PC-3 (cell line): Measurements from ENCODE around the gene SLC24A2. TPM values are rescaled to one million over a fixed set of nuclear protein-coding genes. Genes with fewer than 3 reads are reported as not detected.

Experiments used
- ATAC-seq: fragments of 200-7000 bp; cut with Tn5 transposase; 2 replicates; pipeline ENCODE4 v1.9.1; 2020; ENCODE audit warnings: mild to moderate bottlenecking, moderate library complexity
- BruUV-seq: library from RNA; stranded (reverse); fragments of 400-500 nt; replicated peaks from 2 replicates; lab custom pipeline; 2021; lab: Mats Ljungman, UMichigan
- CTCF ChIA-PET: fragments of 300-600 bp; sonication (Branson Sonifier 250); formaldehyde crosslinking; loops from one replicate; lab custom pipeline; 2022; ENCODE audit warnings: antibody characterized with exemption; lab: Charles Lee
- POLR2A ChIA-PET: fragments of 300-600 bp; sonication (Branson Sonifier 250); formaldehyde crosslinking; loops from one replicate; lab custom pipeline; 2022; ENCODE audit warnings: antibody characterized with exemption; ENCODE audit not compliant: unreplicated experiment; lab: Charles Lee
- DNase-seq: peaks from one replicate; pipeline ENCODE4 v3.0.0-alpha.2; 2015
- H2AFZ ChIP-seq: fragments of 300-600 bp; sonication (generic); 2 replicates; pipeline ENCODE4 v1.6.0; 2016; ENCODE audit warnings: antibody characterized with exemption, low read length
- H3F3A ChIP-seq: fragments of 300-600 bp; sonication (generic); one replicate; pipeline ENCODE4 v1.6.0; 2017; ENCODE audit warnings: antibody characterized with exemption, low read length, control low read depth, mild to moderate bottlenecking; ENCODE audit not compliant: unreplicated experiment
- H3K27ac ChIP-seq: fragments of 300-600 bp; sonication (generic); 2 replicates; pipeline ENCODE4 v1.5.1; 2016; ENCODE audit warnings: mild to moderate bottlenecking, low read length
- H3K27me3 ChIP-seq: fragments of 300-600 bp; sonication (generic); 2 replicates; pipeline ENCODE4 v1.6.1; 2016; ENCODE audit warnings: low read length, mixed read lengths
- H3K36me3 ChIP-seq: fragments of 300-600 bp; sonication (generic); 2 replicates; pipeline ENCODE4 v1.6.1; 2016; ENCODE audit warnings: low read depth, mixed run types, low read length, mixed read lengths
- H3K4me1 ChIP-seq: fragments of 300-600 bp; sonication (generic); 2 replicates; pipeline ENCODE4 v1.5.1; 2016; ENCODE audit warnings: low read length; ENCODE audit not compliant: insufficient read depth
- H3K4me2 ChIP-seq: fragments of 300-600 bp; sonication (generic); 2 replicates; pipeline ENCODE4 v1.6.0; 2016; ENCODE audit warnings: low read length
- H3K4me3 ChIP-seq: fragments of 300-600 bp; sonication (generic); 2 replicates; pipeline ENCODE4 v1.5.1; 2016; ENCODE audit warnings: mild to moderate bottlenecking, low read length, mixed read lengths
- H3K79me2 ChIP-seq: fragments of 300-600 bp; sonication (generic); 2 replicates; pipeline ENCODE4 v1.6.1; 2017; ENCODE audit warnings: low read length, mixed read lengths
- H3K9ac ChIP-seq: fragments of 300-600 bp; sonication (generic); 2 replicates; pipeline ENCODE4 v1.6.0; 2016; ENCODE audit warnings: mild to moderate bottlenecking, low read length
- H3K9me2 ChIP-seq: fragments of 300-600 bp; sonication (generic); replicated peaks from 2 replicates; pipeline ENCODE4 v1.6.1; 2016; ENCODE audit warnings: mixed run types, low read length, mixed read lengths
- H3K9me3 ChIP-seq: fragments of 300-600 bp; sonication (generic); 2 replicates; pipeline ENCODE4 v1.6.1; 2016; ENCODE audit warnings: low read length, mixed read lengths
- H4K20me1 ChIP-seq: fragments of 300-600 bp; sonication (generic); 2 replicates; pipeline ENCODE4 v1.6.1; 2016; ENCODE audit warnings: low read length, mixed read lengths
- EZH2 ChIP-seq: fragments of 300-600 bp; sonication (generic); IDR thresholded peaks from one replicate; pipeline ENCODE4 v1.6.1; 2017; ENCODE audit warnings: antibody characterized with exemption, mild to moderate bottlenecking, low read length; ENCODE audit not compliant: unreplicated experiment
- EZH2phosphoT487 ChIP-seq: fragments of 300-600 bp; sonication (generic); IDR thresholded peaks from 2 replicates; pipeline ENCODE4 v1.6.1; 2018; ENCODE audit warnings: mild to moderate bottlenecking, antibody characterized with exemption, low read length, borderline replicate concordance
- intact Hi-C: fragments of 100-400 bp; cut with micrococcal nuclease; formaldehyde crosslinking; loops from 2 replicates; pipeline ENCODE4 v1.9.0; 2023
- total RNA-seq: library from RNA; depleted of rRNA; stranded (reverse); fragments of >200 nt; gene quantifications from 2 replicates; pipeline ENCODE4 v1.2.3, GENCODE V29; 2014
- TF ChIP-seq, protein P1 (sequence below): fragments of 300-600 bp; sonication (generic); conservative IDR thresholded peaks from 2 replicates; pipeline ENCODE4 v1.5.1; 2017; ENCODE audit warnings: antibody characterized with exemption, low read depth, mild to moderate bottlenecking, low read length

The SLC24A2 gene
- total RNA-seq, 1 experiment from 2014 or later: not detected

DNA sequence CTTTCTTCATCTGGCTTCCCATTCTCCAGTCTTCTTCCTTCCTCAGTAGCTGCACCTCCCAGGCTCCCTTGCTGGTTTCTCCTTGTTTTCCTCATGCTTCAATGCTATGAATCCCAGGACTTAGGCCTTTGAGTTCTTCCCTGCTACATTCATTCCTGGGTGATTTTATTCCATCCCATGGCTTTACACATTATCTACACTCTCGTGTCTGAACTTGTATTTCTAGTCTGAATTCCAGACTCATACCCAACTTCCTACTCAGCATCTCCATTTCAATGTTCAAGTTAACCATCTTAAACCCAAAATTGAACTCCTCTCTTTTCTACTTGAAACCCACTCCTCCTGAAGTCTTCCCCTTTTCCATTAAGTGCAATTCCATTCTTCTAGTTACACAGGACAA, 20.0 kb downstream of the SLC24A2 start:
- no TSS peak for BruUV-seq
- Histone ChIP-seq H3K9ac (no peak overlapping the region), H3K36me3 (no peaks in the 10 kb centered on the region), H3K4me2 (no peak overlapping the region), H3K9me3 (no peaks in the 10 kb centered on the region), H3K9me2 (no peaks in the 10 kb centered on the region), H4K20me1 (no peaks in the 10 kb centered on the region), H3K79me2 (no peaks in the 10 kb centered on the region), H3F3A (no peaks in the 10 kb centered on the region), H3K4me3 (no peak overlapping the region), H3K27me3 (peaks cover 16% of the 10 kb centered on the region), H3K4me1 (no peaks in the 10 kb centered on the region), H3K27ac (no peak overlapping the region), H2AFZ (no peak overlapping the region)
- TF ChIP-seq EZH2: no peak
- no peak for TF ChIP-seq EZH2phosphoT487
- TF ChIP-seq, protein P1, sequence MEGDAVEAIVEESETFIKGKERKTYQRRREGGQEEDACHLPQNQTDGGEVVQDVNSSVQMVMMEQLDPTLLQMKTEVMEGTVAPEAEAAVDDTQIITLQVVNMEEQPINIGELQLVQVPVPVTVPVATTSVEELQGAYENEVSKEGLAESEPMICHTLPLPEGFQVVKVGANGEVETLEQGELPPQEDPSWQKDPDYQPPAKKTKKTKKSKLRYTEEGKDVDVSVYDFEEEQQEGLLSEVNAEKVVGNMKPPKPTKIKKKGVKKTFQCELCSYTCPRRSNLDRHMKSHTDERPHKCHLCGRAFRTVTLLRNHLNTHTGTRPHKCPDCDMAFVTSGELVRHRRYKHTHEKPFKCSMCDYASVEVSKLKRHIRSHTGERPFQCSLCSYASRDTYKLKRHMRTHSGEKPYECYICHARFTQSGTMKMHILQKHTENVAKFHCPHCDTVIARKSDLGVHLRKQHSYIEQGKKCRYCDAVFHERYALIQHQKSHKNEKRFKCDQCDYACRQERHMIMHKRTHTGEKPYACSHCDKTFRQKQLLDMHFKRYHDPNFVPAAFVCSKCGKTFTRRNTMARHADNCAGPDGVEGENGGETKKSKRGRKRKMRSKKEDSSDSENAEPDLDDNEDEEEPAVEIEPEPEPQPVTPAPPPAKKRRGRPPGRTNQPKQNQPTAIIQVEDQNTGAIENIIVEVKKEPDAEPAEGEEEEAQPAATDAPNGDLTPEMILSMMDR: no peak
- CTCF ChIA-PET: no interaction called here
- intact Hi-C loops: no loop called here
- no peak for DNase-seq
- no peak for ATAC-seq
- POLR2A ChIA-PET: no interaction called here

DNA sequence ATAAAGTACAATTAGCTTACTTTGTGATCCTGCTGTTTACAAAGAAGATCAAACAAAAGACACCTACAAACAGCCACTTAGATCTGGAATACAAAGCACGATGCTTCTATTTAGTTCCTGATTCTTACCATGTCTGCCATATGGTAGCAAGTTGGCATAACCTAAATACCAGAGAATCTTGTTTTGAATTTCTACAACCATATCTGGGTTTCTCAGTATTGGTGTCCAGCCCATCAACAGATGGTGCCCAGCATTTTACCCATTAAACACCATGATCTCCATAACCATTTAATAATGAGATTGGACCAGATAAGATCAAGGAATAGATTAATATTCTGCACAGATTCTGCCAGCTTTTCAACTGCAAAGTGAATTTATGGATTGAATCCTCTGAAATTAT, 29.8 kb downstream of the SLC24A2 start:
- 0 out of 2 replicates have a peak, but pooled peaks cover under 1% of the 10 kb centered on the region for H3K27me3 ChIP-seq
- no peaks in the 10 kb centered on the region for H4K20me1 ChIP-seq
- intact Hi-C loops: no loop called here
- ATAC-seq: no peak
- H3K36me3 ChIP-seq: no peaks in the 10 kb centered on the region
- no peak overlapping the region for H3K9ac ChIP-seq
- H2AFZ ChIP-seq: no peak overlapping the region
- ChIA-PET POLR2A (no interaction called here), CTCF (no interaction called here)
- no peaks in the 10 kb centered on the region for H3K9me3 ChIP-seq
- H3K79me2 ChIP-seq: no peaks in the 10 kb centered on the region
- H3K27ac ChIP-seq: no peak overlapping the region
- no TSS peak for BruUV-seq
- TF ChIP-seq EZH2phosphoT487 (no peak), EZH2 (no peak)
- TF ChIP-seq, protein P1: no peak
- H3K9me2 ChIP-seq: no peaks in the 10 kb centered on the region
- H3F3A ChIP-seq: no peaks in the 10 kb centered on the region
- no peak overlapping the region for H3K4me3 ChIP-seq
- H3K4me1 ChIP-seq: no peaks in the 10 kb centered on the region
- H3K4me2 ChIP-seq: no peak overlapping the region
- DNase-seq: no peak

DNA sequence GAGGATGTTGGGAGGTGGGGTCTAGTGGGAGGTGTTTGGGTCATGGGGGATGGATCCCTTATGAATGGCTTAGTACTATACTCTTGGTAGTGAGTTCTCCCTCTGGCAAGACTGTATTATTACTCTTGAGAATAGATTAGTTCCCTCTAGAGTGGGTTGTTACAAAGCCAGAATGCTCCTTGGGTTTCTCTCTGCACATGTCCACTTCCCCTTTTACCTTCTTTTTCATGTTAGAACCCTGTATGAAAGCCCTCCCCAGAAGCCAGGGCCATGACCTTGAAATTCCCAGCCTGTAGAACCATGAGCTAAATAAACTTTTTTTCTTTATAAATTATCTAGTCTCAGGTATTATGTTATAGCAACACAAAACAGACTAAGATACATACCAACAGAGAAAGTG, 31.1 kb downstream of the SLC24A2 start:
- DNase-seq: no peak

More for the DNA sequence above, 31.1 kb downstream of the SLC24A2 start:
- Histone ChIP-seq H3K27me3 (peaks cover 6% of the 10 kb centered on the region; the same call in 1 of the 2 replicates), H3K4me2 (no peak overlapping the region), H2AFZ (no peak overlapping the region), H3K9ac (no peak overlapping the region), H3K79me2 (no peaks in the 10 kb centered on the region), H4K20me1 (no peaks in the 10 kb centered on the region), H3K9me3 (no peaks in the 10 kb centered on the region), H3K9me2 (no peaks in the 10 kb centered on the region), H3K4me1 (no peaks in the 10 kb centered on the region), H3F3A (no peaks in the 10 kb centered on the region), H3K4me3 (no peak overlapping the region), H3K36me3 (no peaks in the 10 kb centered on the region), H3K27ac (no peak overlapping the region)
- intact Hi-C loops: no loop called here
- TF ChIP-seq EZH2phosphoT487 (no peak), EZH2 (no peak)
- TF ChIP-seq, protein P1: no peak
- no TSS peak for BruUV-seq
- CTCF ChIA-PET: no interaction called here
- POLR2A ChIA-PET: no interaction called here
- ATAC-seq: no peak
